ENCODE measurements around the gene WDR4.
"Not testable (repeated sequence)": the region's sequence is repeated elsewhere in the genome, so short reads cannot be mapped to it uniquely, and the experiment has no call there.

The WDR4 gene

GRCh38 chr21:42809577-42810475 lies 69.5 kb downstream of the WDR4 start:
- DNase-seq: no peak

- DNase-seq: no peak
These were observed 70.2 kb downstream of the WDR4 start for GRCh38 chr21:42809171-42809570.

- DNase-seq: no peak
These were observed 71.3 kb downstream of the WDR4 start for GRCh38 chr21:42807938-42808613.

GRCh38 chr21:42807293-42807895 lies 71.9 kb downstream of the WDR4 start:
- DNase-seq: not testable (repeated sequence)

- DNase-seq: no peak
These were observed 72.7 kb downstream of the WDR4 start for GRCh38 chr21:42806509-42807140.

GRCh38 chr21:42801616-42802015 lies 77.7 kb downstream of the WDR4 start:
- DNase-seq: not testable (repeated sequence)

GRCh38 chr21:42799948-42800347 lies 79.4 kb downstream of the WDR4 start:
- no peak for DNase-seq

- no peak for DNase-seq
These were observed 79.8 kb downstream of the WDR4 start for GRCh38 chr21:42799516-42799915.
